ENCODE measurements around the gene SNX12. TPM values are rescaled to one million over a fixed set of nuclear protein-coding genes. Genes with fewer than 3 reads are reported as not detected.

The SNX12 gene
- total RNA-seq (2014; rRNA removed; shearing (Covaris generic)): 70.8 and 75.3 TPM in 2 replicates
- polyA plus RNA-seq (2016; fragmentation: Nextera tagmentation; extraction: Ambion mirVana): 27.9 and 28.5 TPM in 2 replicates
- long read RNA-seq, partial matches to known transcripts: 0 of 4 reads
- long read RNA-seq, other reads (novel, unspliced or antisense): 4 of 4 reads

DNA sequence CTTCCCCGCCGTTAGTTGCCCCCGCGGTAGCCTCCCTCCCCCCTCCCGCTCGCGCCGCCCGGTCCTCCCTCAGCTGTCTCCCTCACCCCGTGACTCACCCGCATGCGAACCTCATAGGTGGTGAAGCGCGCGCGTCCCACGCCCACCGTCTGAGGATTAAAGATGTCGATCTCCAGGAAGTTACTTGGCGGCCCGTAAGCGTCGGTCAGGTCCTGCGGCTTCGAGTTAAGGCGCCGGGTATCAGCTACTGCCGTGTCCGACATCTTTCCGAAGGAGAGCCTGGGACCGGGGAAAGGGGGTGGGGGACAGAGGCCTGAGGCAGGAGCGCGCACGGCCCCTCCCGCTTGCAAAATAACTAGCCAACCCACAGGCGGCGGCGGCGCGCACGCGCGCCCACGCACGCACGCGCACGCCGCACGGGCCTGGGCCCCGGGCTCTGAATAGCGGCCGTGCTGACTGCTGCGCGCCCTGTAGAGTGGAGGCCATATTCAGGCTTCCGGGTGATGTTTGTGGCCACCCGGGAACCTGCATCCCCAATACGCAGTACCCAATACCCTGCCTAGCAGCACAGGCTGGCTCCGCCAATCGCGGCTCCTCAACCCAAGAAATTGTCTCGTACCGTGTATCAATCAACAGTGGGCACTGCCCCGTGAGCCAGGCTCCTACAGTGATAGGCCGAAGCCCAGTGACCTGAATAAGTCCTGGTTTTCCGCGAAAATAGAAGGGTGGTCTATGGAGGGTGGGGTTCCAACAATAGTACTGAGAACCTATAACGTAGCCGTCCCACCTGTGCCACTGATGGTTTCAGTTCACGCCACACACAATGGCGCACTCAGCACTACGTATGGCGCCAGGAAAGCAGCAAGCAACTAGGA, at the start of gene SNX12:
TSS of gene SNX12 (minus strand) at position 291 of the 875 bp plus-strand sequence. CDS start at position 263, 28 bp downstream.
- Mint-ChIP-seq H3K27ac (peak within 1 kb of the TSS; percentile 96), H3K9me3 (no peaks in the 10 kb centered on the region), H3K27me3 (ENCODE audit: insufficient read depth, low read depth, poor library complexity) (peaks cover 6% of the 10 kb centered on the region), H3K4me1 (peaks cover 5% of the 10 kb centered on the region; the same call in 2 of the 3 replicates), H3K4me3 (peak within 1 kb of the TSS; percentile 97), H3K36me3 (ENCODE audit: low read depth) (peaks cover 7% of the 10 kb centered on the region; the same call in 1 of the 3 replicates)
- Histone ChIP-seq H3K9me2 (ENCODE audit: insufficient read depth) (no peaks in the 10 kb centered on the region), H4K20me1 (replicated peaks; ENCODE audit: insufficient read depth) (no peaks in the 10 kb centered on the region), H3K79me2 (replicated peaks; ENCODE audit: insufficient read depth) (peaks cover 39% of the 10 kb centered on the region), H3K4me3 (peak within 1 kb of the TSS; percentile 76), H3K4me2 (peak within 1 kb of the TSS; percentile 83), H3K27me3 (ENCODE audit: insufficient read depth) (no peaks in the 10 kb centered on the region), H3K27ac (ENCODE audit: low read depth) (peak within 1 kb of the TSS; percentile 84), H3F3A (replicated peaks; ENCODE audit: low read depth) (no peaks in the 10 kb centered on the region), H3K4me1 (ENCODE audit: insufficient read depth) (peaks cover 5% of the 10 kb centered on the region; the same call in 1 of the 2 replicates), H2AFZ (peak within 1 kb of the TSS; percentile 86; the same call in 1 of the 2 replicates), H3K36me3 (ENCODE audit: insufficient read depth) (no peaks in the 10 kb centered on the region)
- TF ChIP-seq ZNF114 (CRISPR knock-in tag; IDR thresholded peaks at IDR 0.05): peak; percentile 98
- TF ChIP-seq, protein P1, sequence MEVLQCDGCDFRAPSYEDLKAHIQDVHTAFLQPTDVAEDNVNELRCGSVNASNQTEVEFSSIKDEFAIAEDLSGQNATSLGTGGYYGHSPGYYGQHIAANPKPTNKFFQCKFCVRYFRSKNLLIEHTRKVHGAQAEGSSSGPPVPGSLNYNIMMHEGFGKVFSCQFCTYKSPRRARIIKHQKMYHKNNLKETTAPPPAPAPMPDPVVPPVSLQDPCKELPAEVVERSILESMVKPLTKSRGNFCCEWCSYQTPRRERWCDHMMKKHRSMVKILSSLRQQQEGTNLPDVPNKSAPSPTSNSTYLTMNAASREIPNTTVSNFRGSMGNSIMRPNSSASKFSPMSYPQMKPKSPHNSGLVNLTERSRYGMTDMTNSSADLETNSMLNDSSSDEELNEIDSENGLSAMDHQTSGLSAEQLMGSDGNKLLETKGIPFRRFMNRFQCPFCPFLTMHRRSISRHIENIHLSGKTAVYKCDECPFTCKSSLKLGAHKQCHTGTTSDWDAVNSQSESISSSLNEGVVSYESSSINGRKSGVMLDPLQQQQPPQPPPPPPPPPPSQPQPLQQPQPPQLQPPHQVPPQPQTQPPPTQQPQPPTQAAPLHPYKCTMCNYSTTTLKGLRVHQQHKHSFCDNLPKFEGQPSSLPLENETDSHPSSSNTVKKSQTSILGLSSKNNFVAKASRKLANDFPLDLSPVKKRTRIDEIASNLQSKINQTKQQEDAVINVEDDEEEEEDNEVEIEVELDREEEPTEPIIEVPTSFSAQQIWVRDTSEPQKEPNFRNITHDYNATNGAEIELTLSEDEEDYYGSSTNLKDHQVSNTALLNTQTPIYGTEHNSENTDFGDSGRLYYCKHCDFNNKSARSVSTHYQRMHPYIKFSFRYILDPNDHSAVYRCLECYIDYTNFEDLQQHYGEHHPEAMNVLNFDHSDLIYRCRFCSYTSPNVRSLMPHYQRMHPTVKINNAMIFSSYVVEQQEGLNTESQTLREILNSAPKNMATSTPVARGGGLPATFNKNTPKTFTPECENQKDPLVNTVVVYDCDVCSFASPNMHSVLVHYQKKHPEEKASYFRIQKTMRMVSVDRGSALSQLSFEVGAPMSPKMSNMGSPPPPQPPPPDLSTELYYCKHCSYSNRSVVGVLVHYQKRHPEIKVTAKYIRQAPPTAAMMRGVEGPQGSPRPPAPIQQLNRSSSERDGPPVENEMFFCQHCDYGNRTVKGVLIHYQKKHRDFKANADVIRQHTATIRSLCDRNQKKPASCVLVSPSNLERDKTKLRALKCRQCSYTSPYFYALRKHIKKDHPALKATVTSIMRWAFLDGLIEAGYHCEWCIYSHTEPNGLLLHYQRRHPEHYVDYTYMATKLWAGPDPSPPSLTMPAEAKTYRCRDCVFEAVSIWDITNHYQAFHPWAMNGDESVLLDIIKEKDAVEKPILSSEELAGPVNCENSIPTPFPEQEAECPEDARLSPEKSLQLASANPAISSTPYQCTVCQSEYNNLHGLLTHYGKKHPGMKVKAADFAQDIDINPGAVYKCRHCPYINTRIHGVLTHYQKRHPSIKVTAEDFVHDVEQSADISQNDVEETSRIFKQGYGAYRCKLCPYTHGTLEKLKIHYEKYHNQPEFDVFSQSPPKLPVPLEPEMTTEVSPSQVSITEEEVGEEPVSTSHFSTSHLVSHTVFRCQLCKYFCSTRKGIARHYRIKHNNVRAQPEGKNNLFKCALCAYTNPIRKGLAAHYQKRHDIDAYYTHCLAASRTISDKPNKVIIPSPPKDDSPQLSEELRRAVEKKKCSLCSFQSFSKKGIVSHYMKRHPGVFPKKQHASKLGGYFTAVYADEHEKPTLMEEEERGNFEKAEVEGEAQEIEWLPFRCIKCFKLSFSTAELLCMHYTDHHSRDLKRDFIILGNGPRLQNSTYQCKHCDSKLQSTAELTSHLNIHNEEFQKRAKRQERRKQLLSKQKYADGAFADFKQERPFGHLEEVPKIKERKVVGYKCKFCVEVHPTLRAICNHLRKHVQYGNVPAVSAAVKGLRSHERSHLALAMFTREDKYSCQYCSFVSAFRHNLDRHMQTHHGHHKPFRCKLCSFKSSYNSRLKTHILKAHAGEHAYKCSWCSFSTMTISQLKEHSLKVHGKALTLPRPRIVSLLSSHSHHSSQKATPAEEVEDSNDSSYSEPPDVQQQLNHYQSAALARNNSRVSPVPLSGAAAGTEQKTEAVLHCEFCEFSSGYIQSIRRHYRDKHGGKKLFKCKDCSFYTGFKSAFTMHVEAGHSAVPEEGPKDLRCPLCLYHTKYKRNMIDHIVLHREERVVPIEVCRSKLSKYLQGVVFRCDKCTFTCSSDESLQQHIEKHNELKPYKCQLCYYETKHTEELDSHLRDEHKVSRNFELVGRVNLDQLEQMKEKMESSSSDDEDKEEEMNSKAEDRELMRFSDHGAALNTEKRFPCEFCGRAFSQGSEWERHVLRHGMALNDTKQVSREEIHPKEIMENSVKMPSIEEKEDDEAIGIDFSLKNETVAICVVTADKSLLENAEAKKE (CRISPR knock-in tag; IDR thresholded peaks at IDR 0.05): no peak
- TF ChIP-seq NANOG (IDR thresholded peaks at IDR 0.05; ENCODE audit: borderline replicate concordance): no peak
- peak; percentile 87 for TF ChIP-seq CREB1 (CRISPR knock-in tag; IDR thresholded peaks at IDR 0.05; ENCODE audit: low read depth)
- TF ChIP-seq JUNB (IDR thresholded peaks at IDR 0.05; ENCODE audit: unreplicated experiment): no peak
- TF ChIP-seq STAT1 (IDR thresholded peaks at IDR 0.05; ENCODE audit: unreplicated experiment): no peak
- TF ChIP-seq EZH2phosphoT487 (IDR thresholded peaks at IDR 0.05; ENCODE audit: unreplicated experiment): no peak
- TF ChIP-seq ZNF331 (CRISPR knock-in tag; IDR thresholded peaks at IDR 0.05; ENCODE audit: low read depth): peak; percentile 35; the same call in 1 of the 2 replicates
- TF ChIP-seq EZH2 (IDR thresholded peaks at IDR 0.05; ENCODE audit: low read depth, unreplicated experiment): no peak
- TF ChIP-seq, protein P2, sequence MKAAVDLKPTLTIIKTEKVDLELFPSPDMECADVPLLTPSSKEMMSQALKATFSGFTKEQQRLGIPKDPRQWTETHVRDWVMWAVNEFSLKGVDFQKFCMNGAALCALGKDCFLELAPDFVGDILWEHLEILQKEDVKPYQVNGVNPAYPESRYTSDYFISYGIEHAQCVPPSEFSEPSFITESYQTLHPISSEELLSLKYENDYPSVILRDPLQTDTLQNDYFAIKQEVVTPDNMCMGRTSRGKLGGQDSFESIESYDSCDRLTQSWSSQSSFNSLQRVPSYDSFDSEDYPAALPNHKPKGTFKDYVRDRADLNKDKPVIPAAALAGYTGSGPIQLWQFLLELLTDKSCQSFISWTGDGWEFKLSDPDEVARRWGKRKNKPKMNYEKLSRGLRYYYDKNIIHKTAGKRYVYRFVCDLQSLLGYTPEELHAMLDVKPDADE (IDR thresholded peaks at IDR 0.05): no peak
- peak; percentile 57 for TF ChIP-seq POLR2AphosphoS5 (IDR thresholded peaks at IDR 0.05; ENCODE audit: low read depth)
- TF ChIP-seq, protein P3, sequence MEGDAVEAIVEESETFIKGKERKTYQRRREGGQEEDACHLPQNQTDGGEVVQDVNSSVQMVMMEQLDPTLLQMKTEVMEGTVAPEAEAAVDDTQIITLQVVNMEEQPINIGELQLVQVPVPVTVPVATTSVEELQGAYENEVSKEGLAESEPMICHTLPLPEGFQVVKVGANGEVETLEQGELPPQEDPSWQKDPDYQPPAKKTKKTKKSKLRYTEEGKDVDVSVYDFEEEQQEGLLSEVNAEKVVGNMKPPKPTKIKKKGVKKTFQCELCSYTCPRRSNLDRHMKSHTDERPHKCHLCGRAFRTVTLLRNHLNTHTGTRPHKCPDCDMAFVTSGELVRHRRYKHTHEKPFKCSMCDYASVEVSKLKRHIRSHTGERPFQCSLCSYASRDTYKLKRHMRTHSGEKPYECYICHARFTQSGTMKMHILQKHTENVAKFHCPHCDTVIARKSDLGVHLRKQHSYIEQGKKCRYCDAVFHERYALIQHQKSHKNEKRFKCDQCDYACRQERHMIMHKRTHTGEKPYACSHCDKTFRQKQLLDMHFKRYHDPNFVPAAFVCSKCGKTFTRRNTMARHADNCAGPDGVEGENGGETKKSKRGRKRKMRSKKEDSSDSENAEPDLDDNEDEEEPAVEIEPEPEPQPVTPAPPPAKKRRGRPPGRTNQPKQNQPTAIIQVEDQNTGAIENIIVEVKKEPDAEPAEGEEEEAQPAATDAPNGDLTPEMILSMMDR (conservative IDR thresholded peaks at IDR 0.05; ENCODE audit: low read depth in 2 of 2): no peak
- TF ChIP-seq, protein P4, sequence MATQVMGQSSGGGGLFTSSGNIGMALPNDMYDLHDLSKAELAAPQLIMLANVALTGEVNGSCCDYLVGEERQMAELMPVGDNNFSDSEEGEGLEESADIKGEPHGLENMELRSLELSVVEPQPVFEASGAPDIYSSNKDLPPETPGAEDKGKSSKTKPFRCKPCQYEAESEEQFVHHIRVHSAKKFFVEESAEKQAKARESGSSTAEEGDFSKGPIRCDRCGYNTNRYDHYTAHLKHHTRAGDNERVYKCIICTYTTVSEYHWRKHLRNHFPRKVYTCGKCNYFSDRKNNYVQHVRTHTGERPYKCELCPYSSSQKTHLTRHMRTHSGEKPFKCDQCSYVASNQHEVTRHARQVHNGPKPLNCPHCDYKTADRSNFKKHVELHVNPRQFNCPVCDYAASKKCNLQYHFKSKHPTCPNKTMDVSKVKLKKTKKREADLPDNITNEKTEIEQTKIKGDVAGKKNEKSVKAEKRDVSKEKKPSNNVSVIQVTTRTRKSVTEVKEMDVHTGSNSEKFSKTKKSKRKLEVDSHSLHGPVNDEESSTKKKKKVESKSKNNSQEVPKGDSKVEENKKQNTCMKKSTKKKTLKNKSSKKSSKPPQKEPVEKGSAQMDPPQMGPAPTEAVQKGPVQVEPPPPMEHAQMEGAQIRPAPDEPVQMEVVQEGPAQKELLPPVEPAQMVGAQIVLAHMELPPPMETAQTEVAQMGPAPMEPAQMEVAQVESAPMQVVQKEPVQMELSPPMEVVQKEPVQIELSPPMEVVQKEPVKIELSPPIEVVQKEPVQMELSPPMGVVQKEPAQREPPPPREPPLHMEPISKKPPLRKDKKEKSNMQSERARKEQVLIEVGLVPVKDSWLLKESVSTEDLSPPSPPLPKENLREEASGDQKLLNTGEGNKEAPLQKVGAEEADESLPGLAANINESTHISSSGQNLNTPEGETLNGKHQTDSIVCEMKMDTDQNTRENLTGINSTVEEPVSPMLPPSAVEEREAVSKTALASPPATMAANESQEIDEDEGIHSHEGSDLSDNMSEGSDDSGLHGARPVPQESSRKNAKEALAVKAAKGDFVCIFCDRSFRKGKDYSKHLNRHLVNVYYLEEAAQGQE (IDR thresholded peaks at IDR 0.05; ENCODE audit: unreplicated experiment): no peak
- DNase-seq (ENCODE audit: low spot score): peak; percentile 90
- peak; percentile 98 for ATAC-seq
